ENCODE data around the gene TENM3.

GRCh38 chr4:182447767-182448280, 204.6 kb downstream of the TENM3 start:
- no peak for TF ChIP-seq CTCF (IDR thresholded peaks at IDR 0.05; ENCODE audit: poor library complexity)
- TF ChIP-seq EZH2 (IDR thresholded peaks at IDR 0.05; ENCODE audit: borderline replicate concordance) = no peak
- no peak for TF ChIP-seq EZH2phosphoT487 (IDR thresholded peaks at IDR 0.05; ENCODE audit: low read depth, severe bottlenecking, unreplicated experiment)

Measured in hepatocyte (in vitro differentiated cells).